Activated CD4-positive, alpha-beta T cell treated with anti-CD3 and anti-CD28 coated beads for 4 hours (primary cell): ENCODE data around the gene BAIAP2.

ENCODE experiments used
- DNase-seq, 2 donors: peaks; one replicate each; pipeline ENCODE4 v3.0.0-alpha.2; 2020

The BAIAP2 gene

DNA sequence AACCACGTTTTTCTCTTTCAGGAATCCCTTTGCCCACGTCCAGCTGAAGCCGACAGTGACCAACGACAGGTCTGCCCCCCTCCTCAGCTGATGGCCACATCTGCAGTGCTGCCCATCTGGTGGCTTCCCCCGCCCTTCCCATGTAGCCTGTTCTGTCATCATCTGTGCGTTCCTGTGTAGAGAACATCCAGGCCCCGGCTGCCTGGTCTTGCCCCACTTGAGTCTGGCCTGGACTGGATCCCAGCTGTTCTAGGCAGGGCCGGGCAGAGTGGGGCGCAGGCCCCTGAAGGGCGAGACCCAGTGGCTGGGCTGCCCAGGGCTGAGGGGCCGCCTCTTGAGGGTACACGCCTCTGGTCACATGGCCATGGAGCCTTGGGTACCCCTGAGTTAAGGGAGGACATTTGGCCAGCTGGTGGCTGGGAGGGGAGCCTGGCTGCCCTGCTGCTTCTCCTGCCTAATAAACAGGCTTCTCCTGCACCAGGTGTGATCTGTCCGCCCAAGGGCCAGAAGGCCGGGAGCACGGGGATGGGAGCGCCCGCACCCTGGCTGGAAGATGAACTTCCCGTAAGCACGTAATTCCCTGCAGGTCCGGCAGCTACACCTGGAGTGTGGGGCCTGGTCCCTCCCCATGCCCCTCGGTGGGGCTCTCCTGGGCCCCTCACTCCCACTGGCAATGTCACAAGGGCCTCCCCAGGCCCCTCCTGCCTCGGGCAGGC is 81.0 kb downstream of the BAIAP2 start:
- DNase-seq: no peak

DNA sequence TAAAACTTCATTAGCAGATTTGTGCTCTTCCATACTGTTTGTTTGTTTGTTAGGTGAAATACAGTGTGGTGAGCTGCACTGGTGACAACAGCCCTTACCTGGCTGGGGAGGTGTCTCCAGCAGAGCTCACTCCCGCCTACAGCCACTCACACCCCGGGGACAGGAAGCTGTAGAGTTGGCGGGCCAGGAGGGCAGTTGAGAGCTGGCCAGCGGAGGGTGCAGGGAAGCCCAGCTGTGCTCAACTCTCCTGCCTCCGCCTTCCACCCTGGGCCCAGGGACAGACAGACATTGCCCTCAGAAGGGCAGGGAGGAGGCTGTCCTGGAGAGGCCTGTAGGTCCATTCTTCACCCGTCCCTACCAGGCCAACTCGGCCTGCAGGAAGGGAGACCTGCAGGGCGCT is 81.8 kb downstream of the BAIAP2 start:
- DNase-seq: no peak

DNA sequence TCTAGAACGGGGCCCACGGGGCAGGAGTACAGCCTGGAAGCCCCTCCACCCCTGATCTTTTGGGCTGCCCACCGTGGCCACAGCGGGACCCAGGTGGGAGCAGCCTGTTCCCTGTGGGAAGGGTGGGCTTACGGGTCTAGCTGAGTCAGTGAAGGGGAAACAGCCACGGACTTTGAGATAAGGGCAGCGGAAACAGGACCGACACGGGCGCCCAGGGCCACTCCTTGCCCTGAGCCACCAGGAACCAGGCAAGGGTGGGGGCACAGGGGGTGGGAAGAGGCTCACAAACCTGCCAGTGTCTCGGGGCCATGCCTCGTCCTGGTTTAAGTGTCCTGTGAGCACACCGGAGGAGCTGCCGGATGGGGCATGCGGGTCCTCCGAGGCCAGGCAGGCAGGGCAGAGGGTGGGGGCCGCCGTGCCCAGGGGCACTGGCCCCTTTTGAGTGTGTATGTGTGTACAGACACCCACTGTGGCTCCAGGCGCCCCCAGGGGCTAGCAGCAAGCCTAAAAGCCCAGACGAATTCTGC is 82.8 kb downstream of the BAIAP2 start:
- no peak for DNase-seq

DNA sequence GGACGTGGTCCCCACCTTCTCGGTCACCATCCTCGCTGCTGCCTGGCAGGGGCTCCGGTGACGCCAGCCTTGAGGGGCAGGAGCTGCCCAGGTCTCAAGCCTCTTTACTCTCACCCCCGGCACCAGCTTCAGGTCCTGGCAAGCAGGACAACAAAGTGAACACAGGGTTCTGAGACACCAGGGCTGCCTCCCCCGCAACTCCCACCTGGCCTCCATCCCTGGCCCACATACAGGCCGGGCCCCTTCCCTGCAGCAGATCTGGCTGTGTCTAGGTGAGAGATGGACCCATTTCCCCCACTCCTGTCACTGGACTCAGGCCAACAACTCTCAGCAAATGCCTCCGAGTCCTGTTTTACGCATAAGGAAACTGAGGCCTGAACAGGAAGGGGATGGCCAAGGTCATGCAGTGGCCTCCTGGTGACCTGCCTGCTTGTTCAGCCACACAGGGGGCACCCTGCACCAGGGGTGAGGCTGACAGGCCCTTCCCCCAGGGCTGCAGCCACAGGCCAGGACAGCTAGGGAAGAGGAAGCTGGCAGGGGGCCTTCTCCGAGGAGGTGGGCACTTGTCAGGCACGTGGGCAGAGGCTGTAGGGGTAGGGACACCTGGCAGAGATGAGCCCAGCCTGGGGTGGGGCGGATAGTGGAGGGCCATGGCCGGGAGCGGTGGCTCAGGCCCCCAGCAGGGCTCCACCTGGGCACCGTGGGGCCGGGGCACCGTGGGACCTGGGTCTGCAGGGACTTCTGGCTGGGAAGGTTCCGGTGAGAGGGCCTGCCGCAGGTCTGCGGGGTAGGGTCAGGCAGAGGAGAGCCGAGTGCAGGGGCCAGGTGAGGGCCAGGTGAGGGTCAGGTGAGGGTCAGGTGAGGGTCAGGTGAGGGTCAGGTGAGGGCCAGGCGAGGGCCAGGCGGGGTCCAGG is 83.6 kb downstream of the BAIAP2 start:
- DNase-seq: no peak

DNA sequence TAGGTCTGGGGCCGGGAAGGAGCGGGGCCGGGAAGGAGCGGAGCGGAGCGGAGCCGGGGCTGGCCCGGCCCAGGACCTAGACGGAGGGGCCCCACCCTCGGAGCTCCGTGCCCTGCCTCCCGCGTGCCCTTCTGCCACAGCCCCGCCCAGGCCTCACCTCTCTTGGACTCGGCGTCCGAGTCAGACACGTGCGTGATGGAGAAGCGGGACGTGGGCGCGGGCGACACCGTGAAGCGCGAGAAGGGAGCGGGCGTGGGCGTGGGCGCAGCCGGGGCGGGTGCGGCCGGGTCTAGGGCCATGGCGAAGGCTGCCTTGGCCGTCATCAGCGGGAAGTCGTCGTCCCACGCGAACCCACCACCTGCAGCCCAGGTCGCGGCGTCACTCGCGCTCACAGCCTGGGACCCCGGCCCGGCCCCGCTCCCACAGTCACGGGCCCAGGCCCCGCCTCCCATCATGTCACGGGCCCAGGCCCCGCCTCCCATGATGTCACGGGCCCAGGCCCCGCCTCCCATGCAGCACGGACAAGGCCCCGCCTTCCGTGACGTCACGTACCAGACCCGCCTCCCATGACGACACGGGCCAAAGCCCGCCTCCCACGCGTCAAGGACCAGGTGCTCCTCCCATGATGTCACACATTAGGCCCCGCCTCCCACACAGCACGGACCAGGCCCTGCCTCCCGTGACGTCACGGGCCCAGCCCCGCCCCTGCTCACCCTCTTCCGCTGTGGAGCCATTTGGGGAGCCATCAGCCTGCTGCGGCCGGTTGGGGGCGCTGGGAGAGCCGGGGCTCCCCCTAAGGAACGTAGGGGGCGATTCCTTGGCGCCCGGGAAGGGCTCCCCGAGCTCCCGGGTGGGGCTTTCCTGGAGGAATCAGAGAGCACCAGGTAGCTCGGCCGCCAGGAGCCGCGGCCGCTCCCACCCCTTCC is 84.5 kb downstream of the BAIAP2 start:
- peak; percentile 83 to 86 for DNase-seq

DNA sequence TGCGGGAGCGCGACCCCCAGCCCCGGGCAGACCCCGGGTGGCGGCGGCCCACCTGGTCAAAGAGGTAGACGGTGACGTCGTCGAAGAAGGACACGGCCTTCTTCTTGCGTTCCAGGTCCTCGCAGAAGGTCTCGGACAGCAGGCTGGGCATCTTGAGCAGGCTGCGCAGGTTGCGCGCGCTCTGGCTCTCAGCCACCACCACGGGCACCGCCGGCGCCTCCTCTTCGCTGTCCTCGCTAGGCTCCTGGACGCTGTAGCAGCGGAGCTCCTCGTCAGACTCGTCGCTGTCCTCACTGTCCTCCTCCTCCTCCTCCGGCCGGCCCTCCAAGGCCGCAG is 85.2 kb downstream of the BAIAP2 start:
- DNase-seq: no peak

DNA sequence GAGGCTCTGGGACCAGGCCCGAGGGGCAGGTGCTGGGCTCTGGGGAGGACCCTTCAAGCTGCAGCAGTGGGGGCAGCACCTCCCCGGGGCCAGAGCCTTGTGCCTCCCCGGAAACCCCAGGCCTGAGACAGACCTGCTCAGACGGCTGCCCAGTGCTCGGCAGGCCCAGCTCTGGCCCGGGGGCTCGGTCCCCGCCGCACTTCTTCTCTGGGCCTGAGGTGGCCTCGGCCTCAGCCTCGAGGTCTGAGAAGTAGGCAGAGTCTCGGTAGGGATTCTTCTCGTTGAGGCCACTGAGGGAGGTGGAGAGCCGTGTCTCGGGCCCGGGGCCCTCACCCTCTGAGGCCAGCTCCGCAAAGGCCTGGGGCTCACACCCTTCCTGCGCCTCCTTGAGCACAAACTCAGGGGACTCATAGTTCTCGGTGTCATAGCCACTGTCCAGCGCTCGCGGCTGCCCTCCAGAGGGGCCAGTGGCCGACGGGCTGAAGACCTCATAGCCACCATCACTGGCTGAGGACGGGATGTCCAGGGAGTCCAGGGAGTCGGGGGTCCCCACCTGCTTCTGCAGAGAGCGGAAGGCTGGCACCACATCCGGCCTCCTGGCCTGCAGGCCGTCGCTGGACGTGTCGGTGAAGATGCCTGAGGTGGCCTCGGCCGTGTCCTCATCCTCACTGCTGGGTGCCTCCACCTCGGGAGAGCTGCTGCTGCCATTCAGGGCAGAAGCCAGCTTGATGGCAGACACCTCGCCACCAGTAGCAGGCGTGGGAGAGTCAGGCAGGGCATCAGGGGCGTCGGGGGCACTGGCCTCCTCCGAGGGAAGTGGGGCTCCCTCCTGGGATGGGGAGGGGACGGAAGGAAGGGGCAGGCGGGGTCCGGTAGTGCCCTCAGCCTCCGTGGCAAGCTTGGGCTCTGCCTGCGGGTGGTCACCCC is 86.0 kb downstream of the BAIAP2 start:
- DNase-seq: no peak

DNA sequence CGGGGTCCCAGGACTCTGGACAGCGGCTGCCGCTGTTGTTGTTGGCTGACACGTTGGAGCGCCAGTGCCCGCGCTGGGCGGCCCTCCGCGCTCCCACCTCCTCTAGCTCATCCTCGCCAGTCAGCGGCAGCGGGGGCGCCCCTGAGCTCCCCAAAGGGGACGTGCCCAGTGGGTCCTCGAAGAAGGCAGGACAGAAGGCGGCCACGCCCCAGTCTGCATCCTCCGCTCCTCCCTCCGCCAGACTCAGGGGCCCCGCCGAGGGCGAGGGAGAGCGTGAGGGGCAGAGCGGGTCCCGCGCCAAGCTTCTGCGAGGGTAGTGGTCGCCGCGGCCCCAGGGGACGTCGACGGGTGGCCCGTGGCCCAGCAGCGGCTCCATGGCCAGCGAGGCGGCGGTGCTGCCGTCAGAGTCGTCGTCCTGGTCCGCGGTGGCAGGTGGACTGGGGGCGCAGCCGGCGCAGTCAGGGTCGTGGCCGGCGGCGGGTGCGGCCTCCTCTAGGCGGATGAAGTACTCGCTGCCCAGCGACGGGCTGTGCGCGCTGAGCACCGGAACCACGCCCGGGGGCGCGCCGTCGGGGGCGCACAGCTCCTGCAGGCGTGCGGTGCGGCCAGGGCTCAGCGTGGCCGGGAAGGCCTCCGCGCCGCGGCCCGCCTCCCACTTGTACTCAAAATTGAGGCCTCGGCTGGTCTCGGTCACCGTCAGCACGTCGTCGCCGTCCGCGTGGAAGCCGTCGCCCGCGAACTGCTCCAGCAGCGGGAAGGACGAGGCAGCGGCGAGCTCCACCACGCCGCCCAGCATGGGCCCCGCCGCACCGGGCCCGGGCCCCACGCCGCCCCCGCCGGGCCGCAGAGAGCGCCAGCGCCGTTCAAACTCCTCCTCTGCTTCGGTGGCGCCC is 87.1 kb downstream of the BAIAP2 start:
- no peak for DNase-seq

DNA sequence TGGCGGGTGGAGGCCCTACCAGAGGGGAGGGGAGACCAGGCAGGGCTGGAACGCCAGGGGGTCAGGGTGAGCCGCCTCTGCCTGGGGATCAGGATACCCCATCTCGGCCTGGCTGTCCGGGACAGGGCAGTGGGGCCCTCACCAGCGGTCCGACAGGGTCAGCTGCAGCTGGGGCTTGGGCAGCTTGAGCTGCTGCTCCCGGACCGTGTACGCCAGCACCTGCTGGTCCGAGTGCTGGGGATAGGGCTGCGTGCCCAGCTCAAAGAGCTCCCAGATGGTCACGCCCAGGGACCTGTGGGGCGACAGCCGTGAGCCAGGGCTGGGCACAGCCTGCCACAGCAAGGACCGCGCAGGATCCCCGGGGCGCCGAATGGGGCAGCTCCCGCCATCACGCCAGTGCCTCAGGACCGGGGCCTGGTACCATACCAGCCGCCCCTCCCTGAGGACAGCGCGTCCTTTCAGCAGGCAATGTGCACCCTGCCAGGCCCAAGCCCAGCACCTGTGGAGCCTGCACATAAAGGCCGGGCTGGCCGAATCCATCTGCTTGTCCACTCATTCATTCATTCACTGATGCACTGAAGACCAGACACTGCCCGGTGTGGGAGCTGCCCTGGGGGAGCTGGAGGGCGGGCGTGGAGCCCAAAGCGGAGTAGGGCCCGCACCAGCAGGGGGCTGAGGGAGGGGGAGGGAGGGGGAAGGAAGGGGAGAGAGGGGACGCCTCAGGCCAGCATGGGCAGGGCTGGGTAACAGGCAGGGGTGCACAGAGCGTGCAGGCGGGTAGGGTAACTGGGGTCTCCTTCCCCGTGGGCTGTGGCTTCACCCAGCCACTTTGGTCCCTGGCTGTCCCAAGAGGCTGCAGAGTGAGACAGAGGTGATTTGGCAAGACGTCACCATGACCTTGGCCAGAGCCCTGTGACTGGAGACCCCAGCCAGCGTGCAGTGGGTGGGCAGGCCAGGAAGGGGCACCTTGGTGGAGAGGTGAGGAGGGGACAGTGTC is 88.4 kb downstream of the BAIAP2 start:
- DNase-seq: no peak

DNA sequence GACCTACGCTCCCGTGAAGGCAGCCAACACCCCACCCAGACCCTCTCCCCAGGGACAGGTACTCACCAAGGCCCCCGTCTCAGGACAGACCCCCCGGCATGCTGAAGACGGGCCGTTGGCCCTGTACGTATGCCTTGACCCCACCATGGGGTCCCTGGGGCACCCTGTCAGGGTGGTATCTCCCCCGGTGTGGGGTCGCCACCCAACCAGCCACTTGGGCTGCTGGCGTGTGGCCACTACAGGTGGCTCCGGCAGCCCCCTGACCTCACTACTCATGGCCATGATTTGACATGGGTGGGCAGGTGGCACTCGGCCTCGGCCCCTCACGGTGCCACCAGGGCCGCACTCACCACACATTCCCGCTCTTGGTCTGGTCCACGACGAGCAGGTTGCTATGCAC is 89.4 kb downstream of the BAIAP2 start:
- no peak for DNase-seq

DNA sequence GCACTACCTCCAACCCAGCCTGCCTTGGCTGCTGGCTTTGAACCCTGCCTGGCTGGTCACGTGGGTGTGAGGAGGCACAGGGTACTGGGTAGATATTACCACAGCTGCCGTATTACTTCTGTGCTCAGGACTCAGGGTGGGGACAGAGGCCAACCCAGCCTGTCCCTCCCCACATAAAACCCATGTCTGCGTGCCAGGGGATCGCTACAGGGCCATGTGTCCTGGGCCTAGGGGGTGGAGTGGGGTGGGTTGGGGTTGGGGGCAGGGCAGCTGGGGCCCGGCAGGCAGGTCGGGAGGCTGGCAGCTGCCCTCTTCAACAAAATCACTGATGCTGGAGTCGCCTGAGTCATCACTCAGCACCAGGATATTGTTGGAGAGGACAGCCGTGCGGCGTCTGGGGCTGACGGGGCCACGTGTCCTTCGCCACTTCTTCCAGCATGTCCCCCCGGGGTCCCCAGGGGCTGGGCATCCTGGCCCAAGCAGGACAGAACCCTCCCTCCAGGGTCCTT is 90.7 kb downstream of the BAIAP2 start:
- no peak for DNase-seq

DNA sequence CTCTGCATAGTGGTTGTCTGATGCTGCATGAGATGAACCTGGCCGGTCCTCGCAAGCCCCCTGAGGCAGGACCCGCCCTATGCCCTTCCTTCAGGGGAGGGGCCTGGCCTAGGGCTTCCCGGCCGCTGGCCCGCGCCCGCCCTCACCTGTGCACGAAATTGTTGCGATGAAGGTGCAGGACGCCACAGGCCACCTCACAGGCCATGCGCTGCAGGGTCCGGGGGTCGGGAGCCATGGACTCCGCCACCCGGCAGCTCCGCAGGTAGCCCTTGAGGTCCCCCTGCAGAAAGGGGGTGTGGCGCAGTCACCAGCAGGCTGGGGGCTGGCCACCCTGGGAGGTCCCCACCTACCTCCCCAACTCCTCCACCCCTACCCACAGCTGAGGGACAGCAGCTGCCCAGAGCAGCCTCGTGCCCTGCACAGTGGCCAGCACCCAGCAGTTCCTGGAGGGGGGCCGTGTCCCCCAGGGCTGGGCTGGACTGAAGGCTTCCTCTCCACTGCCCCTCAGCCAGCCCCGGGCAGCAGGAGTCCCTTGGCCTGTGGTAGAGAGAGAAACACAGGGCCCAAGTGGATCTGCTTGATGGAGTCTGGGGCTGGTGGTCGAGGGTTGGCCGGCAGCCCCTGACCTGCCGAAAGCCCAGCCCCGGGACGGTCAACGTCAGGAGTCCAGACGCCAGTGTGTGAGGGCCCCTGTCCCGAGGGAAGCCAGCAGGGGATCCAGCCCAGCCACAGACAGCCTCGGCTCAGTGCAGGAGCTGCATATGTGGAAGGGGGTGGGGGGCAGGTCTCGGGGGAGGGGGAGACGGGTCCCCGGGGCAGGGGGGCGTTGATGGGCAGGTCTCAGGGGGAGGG is 91.6 kb downstream of the BAIAP2 start:
- no peak for DNase-seq

DNA sequence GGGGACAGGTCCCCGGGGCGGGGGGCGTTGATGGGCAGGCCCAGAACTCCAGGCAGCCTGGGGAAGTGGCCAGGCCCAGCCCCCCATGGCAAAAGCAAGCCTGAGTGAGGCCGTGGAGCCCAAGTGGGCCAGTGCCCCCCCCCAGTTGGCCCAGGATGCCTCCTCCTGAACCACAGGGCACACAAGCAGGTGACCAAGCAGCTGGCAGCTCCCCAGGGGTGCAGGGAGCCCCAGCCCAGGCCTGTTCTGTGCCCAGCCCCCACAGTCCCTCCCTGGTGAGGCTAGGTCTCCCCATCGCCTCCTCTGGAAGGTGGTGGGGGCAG is 92.1 kb downstream of the BAIAP2 start:
- no peak for DNase-seq

DNA sequence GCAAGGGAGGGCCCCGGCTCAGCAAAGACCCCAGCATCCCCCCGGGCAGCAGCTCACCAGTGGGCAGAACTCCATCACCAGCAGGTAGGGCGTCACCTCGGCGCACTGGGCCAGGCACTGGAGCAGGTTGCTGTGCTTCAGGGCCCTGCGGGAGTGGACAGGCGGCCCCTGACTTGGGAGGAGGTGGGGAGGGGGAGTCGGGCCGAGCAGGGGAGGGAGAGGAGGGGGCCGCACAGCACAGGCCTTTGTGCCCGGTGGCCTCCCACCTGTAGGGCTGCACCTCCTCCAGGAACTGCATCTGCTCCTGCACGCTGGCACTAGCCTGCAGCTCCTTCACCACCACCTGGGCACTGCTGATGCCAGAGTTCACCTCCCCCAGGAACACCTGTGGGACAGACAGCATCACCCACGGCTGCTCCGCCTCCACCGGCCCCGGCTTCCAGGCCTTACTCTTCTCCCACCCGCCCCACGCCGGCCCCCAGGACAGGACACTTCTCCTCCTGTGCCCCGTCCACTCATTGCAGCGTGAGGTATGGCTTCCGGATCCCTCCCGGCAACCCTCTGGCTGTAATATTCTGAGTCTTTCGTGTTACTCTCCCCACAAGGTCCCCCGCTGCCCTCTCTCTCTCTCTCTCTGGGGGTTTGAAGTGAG is 92.7 kb downstream of the BAIAP2 start:
- DNase-seq: no peak

DNA sequence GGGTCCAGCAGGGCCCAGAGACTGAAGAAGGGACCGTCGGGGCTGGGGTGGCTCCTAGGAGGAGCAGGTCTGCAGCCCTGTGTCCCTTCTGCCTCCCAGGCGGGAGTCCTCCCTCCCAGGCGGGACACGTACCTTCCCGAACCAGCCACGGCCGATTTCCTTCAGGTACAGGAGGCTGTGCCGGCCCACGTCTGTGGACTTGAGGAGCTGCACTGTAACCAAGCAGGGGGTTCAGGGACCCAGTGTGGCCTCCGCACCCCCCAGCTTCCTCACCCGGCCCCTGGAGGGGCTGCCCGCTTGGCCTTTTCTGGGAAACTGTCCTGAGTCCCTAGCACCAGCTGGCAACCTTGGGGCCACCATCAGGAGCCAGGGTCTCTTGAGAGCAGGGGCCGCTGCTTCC is 93.4 kb downstream of the BAIAP2 start:
- no peak for DNase-seq

DNA sequence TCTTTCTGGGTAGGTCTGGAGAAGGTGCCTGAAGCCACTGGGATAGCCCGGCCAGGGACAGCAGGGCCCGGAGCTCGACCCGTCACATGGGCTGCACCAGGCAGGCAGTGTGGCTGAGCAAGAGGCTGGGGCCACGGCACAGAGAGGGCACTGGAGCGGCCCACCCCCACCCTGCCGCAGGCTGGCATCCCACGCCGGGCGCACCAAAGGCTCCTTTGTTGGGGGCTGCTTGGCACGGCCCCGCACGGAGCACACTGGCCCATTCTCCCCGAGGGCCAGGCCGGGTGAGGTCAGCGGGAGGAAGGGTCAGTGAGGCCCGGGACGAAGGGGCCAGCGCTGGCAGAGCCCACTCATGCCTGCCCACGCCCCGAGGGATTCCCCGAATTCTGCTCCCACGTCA is 93.8 kb downstream of the BAIAP2 start:
- DNase-seq: no peak

DNA sequence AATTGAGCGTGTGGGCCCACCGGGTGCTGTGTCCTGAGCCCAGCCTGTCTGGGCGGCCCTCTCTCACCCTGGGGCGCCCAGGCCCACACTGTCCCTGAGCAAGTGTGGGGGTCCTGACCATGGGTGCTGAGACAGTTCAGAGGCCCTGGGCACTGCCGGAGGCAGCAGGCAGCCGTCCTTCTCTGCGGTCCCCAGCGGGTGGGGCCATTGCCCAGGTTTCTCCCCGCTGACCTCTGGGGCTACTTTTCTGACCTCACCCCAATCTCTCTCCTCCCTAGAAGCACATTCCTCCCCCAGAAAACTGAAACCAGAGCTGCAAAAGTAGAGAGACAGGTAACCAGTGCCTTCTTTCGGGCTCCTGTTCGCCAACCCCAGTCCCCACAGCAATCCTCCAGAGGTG is 94.3 kb downstream of the BAIAP2 start:
- no peak for DNase-seq
